ENCODE measurements around the gene FBXW5.

DNA sequence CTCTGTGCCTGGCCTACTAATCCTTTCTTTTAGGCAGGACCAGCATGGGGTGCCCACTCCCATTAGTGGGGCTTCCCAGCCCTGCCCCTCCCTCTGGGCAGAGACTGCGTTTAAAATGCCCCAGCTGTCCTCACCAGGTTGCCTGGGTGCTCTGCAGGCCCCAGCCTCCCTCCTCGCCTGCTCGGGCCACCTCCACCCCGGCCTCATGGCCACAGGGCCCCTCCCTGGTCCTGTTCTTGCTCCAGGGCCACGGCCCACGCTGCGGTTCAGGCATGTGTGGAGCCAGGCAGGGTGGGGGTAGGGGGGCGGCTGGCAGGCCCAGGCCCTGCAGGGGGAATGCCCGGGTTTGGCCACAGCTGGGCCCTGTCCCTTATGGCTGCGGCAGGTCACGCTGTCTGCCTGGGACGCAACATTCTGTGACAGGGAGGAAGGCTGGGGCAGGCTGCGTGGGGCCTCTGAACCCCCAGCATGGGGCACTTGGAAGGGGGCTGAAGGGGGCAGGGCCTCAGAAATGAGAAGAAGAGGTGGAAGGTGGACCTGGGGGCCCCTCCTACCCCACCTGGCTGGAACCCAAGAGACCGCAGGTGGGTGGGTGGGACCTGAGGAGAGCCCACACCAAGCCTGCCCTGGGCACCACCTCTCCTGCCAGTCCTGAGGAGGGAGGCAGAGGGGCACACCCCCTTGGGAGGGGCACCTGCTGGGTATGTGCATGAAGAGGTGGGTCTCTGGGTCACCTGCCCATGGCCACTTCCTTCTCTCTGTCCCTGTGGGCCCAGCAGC is 7.2 kb upstream of the FBXW5 start, which contains the start of gene LCN12:
- TF ChIP-seq, protein P1, sequence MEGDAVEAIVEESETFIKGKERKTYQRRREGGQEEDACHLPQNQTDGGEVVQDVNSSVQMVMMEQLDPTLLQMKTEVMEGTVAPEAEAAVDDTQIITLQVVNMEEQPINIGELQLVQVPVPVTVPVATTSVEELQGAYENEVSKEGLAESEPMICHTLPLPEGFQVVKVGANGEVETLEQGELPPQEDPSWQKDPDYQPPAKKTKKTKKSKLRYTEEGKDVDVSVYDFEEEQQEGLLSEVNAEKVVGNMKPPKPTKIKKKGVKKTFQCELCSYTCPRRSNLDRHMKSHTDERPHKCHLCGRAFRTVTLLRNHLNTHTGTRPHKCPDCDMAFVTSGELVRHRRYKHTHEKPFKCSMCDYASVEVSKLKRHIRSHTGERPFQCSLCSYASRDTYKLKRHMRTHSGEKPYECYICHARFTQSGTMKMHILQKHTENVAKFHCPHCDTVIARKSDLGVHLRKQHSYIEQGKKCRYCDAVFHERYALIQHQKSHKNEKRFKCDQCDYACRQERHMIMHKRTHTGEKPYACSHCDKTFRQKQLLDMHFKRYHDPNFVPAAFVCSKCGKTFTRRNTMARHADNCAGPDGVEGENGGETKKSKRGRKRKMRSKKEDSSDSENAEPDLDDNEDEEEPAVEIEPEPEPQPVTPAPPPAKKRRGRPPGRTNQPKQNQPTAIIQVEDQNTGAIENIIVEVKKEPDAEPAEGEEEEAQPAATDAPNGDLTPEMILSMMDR (IDR thresholded peaks at IDR 0.05; ENCODE audit: low read depth, low read length): no peak
- no peak for TF ChIP-seq EZH2phosphoT487 (IDR thresholded peaks at IDR 0.05; ENCODE audit: low read depth)
